ENCODE measurements around the gene MLLT3. TPM values are rescaled to one million over a fixed set of nuclear protein-coding genes. Genes with fewer than 3 reads are reported as not detected.

Gene MLLT3
- total RNA-seq, 2 experiments from 2014 or later = 59.1 to 60.8 TPM

- H3K4me1 Mint-ChIP-seq (ENCODE audit: low read depth) = peaks cover 13% of the 10 kb centered on the region
- H3K4me3 Mint-ChIP-seq = no peak overlapping the region
- H3K27me3 Mint-ChIP-seq = peaks cover 5% of the 10 kb centered on the region
- DNase-seq = no peak
- intact Hi-C loops (cut with micrococcal nuclease) = no loop called here
- POLR2A ChIA-PET = no interaction called here
- CTCF ChIA-PET = interaction anchor here (5.8 kb wide), 1 partner anchor 17 kb away, joined by 32 read pairs; no protein-coding TSS in a partner anchor
- H3K27ac Mint-ChIP-seq = no peak overlapping the region
- no peak for ATAC-seq
- no peaks in the 10 kb centered on the region for H3K36me3 Mint-ChIP-seq (ENCODE audit: low read depth)
- H3K9me3 Mint-ChIP-seq = no peaks in the 10 kb centered on the region
- TF ChIP-seq, protein P1, sequence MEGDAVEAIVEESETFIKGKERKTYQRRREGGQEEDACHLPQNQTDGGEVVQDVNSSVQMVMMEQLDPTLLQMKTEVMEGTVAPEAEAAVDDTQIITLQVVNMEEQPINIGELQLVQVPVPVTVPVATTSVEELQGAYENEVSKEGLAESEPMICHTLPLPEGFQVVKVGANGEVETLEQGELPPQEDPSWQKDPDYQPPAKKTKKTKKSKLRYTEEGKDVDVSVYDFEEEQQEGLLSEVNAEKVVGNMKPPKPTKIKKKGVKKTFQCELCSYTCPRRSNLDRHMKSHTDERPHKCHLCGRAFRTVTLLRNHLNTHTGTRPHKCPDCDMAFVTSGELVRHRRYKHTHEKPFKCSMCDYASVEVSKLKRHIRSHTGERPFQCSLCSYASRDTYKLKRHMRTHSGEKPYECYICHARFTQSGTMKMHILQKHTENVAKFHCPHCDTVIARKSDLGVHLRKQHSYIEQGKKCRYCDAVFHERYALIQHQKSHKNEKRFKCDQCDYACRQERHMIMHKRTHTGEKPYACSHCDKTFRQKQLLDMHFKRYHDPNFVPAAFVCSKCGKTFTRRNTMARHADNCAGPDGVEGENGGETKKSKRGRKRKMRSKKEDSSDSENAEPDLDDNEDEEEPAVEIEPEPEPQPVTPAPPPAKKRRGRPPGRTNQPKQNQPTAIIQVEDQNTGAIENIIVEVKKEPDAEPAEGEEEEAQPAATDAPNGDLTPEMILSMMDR (IDR thresholded peaks at IDR 0.05) = no peak
Observed at GRCh38 chr9:20642045-20642444, 19.7 kb upstream of the MLLT3 start.

DNA sequence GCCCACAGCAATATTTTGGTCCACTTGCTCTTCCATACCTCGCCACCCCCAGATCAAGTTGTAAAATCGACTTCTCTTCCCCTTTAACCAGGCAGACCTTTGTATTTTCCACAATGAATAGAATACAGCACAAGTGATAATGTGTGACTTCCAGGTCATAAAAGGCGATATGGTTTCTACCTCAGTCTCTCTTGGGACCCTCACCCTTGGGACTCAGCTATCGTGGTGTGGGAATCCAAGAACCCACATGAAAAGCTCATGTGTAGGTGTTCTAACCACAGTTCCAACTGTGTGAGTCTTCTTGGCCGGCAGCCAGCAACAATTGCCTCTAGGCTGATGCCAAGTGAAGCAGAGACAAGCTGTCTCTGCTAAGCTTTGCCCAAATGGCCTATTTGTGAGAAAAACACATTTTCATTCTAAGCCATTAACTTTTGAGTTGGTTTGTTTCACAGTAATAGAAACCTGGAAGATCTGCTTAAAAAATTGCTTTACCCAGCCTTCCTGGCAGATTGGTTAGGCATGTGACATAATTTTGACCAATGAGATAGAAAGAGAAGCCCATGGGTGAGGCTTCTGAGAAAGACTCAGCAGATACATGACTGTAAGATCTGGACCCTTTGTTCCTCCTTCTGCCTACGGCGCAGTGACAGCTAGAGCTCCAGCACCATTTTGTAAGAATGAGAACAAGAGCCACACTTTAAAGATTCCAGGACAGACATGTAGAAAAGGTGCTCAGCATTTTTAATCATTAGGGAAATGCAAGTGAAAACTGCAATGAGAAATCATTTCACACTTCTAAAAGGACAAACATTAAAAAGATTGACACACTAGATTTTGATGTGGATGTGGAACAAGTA, 18.3 kb upstream of the MLLT3 start:
- H3K27me3 Mint-ChIP-seq = peaks cover 2% of the 10 kb centered on the region
- CTCF ChIA-PET = interaction anchor here (0.7 to 5.8 kb wide), 5 partner anchors 9 to 301 kb away, joined by 3 to 32 read pairs (median 4); no protein-coding TSS in a partner anchor
- DNase-seq (peak; percentile 87), ATAC-seq (peak; percentile 97)
- H3K4me1 Mint-ChIP-seq (ENCODE audit: low read depth) = peaks cover 13% of the 10 kb centered on the region
- H3K27ac Mint-ChIP-seq = peak overlapping the region; percentile 27
- TF ChIP-seq, protein P1 (IDR thresholded peaks at IDR 0.05) = no peak
- peak overlapping the region; percentile 18 for H3K4me3 Mint-ChIP-seq
- H3K36me3 Mint-ChIP-seq (ENCODE audit: low read depth) = no peaks in the 10 kb centered on the region
- no peaks in the 10 kb centered on the region for H3K9me3 Mint-ChIP-seq
- POLR2A ChIA-PET = interaction anchor here (1.0 to 1.5 kb wide), 4 partner anchors 9 to 44 kb away, joined by 3 to 7 read pairs (median 4); partner anchors contain the start of genes FOCAD and MLLT3
- intact Hi-C loops (cut with micrococcal nuclease) = no loop called here

- CTCF ChIA-PET = interaction anchor here (1.4 to 5.8 kb wide), 2 partner anchors 12 to 304 kb away, joined by 3 to 32 read pairs; no protein-coding TSS in a partner anchor
- intact Hi-C loops (cut with micrococcal nuclease) = no loop called here
Observed at GRCh38 chr9:20636888-20637440, 14.7 kb upstream of the MLLT3 start.

GRCh38 chr9:20634895-20635294, 12.6 kb upstream of the MLLT3 start:
- no peak overlapping the region for H3K4me3 Mint-ChIP-seq
- DNase-seq = no peak
- H3K27ac Mint-ChIP-seq = no peak overlapping the region
- TF ChIP-seq, protein P1 (IDR thresholded peaks at IDR 0.05) = no peak
- no peaks in the 10 kb centered on the region for H3K36me3 Mint-ChIP-seq (ENCODE audit: low read depth)
- no peak for ATAC-seq
- ChIA-PET CTCF (interaction anchor here (1.0 kb wide), 1 partner anchor 13 kb away, joined by 3 read pairs; the partner anchor contains the start of gene MLLT3), POLR2A (interaction anchor here (0.7 kb wide), 1 partner anchor 12 kb away, joined by 3 read pairs; no protein-coding TSS in a partner anchor)
- peaks cover 2% of the 10 kb centered on the region for H3K4me1 Mint-ChIP-seq (ENCODE audit: low read depth)
- peaks cover 3% of the 10 kb centered on the region for H3K27me3 Mint-ChIP-seq
- intact Hi-C loops (cut with micrococcal nuclease) = no loop called here
- H3K9me3 Mint-ChIP-seq = no peaks in the 10 kb centered on the region

More at GRCh38 chr9:20636888-20637440, 14.7 kb upstream of the MLLT3 start:
- no peak for DNase-seq
- POLR2A ChIA-PET = no interaction called here
- Mint-ChIP-seq H3K4me3 (no peak overlapping the region), H3K27me3 (no peaks in the 10 kb centered on the region), H3K27ac (no peak overlapping the region), H3K36me3 (ENCODE audit: low read depth) (no peaks in the 10 kb centered on the region), H3K4me1 (ENCODE audit: low read depth) (peaks cover 11% of the 10 kb centered on the region), H3K9me3 (no peaks in the 10 kb centered on the region)
- no peak for ATAC-seq
- TF ChIP-seq, protein P1 (IDR thresholded peaks at IDR 0.05) = no peak

Measured in activated CD8-positive, alpha-beta T cell treated with anti-CD3 and anti-CD28 coated beads for 36 hours (primary cell).